Measurements from ENCODE around the gene CCDC107. TPM values are rescaled to one million over a fixed set of nuclear protein-coding genes. Genes with fewer than 3 reads are reported as not detected.
A peak's percentile ranks its signal among the peaks of the same experiment; 100 is the strongest.

The CCDC107 gene
- total RNA-seq, 1 donor from 2014 or later: 32.5 TPM

DNA sequence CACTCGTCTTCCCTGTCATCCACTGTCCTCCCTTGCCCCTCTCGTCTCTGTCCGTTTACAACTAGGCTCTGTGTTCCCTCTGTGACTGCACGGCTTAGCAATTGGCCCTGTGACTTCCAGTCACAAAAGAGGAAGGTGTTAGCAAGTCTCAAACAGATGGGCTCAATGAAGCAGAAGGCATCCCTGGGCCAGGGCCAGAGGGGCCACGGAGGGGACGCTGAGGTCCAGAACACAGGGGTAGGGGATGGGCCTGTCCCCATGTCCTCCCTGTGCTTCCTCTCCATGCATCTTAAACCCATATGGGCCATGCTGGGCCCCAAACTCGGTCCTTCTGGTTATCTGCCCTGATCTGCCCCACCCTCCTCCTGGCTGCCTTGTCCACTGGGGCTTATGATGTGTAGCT lies 39.8 kb upstream of the CCDC107 start, which contains the start of gene CD72:
Gene CD72 (minus strand): TSS at position 89 of the 403 bp plus-strand sequence. CDS start 110 bp downstream, outside the sequence.
- ChIA-PET CTCF (interaction anchor here (1.0 to 13.1 kb wide), 6 partner anchors 10 to 78 kb away, joined by 3 to 162 read pairs (median 10); partner anchors contain the start of genes ARHGEF39, CCDC107, RMRP and SIT1), POLR2A (interaction anchor here (0.9 to 15.6 kb wide), 11 partner anchors 9 to 573 kb away, joined by 3 to 549 read pairs (median 27); partner anchors contain the start of genes ARHGEF39, CCDC107, CLTA and CREB3)
- H3K27ac Mint-ChIP-seq: peak within 1 kb of the TSS; percentile 97
- peaks cover 43% of the 10 kb centered on the region for H3K36me3 Mint-ChIP-seq (ENCODE audit: low read depth)
- ATAC-seq (ENCODE audit: low read depth) (peak; percentile 48), DNase-seq (no peak)
- peak within 1 kb of the TSS; percentile 87 for H3K4me3 Mint-ChIP-seq
- TF ChIP-seq, protein P1, sequence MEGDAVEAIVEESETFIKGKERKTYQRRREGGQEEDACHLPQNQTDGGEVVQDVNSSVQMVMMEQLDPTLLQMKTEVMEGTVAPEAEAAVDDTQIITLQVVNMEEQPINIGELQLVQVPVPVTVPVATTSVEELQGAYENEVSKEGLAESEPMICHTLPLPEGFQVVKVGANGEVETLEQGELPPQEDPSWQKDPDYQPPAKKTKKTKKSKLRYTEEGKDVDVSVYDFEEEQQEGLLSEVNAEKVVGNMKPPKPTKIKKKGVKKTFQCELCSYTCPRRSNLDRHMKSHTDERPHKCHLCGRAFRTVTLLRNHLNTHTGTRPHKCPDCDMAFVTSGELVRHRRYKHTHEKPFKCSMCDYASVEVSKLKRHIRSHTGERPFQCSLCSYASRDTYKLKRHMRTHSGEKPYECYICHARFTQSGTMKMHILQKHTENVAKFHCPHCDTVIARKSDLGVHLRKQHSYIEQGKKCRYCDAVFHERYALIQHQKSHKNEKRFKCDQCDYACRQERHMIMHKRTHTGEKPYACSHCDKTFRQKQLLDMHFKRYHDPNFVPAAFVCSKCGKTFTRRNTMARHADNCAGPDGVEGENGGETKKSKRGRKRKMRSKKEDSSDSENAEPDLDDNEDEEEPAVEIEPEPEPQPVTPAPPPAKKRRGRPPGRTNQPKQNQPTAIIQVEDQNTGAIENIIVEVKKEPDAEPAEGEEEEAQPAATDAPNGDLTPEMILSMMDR (IDR thresholded peaks at IDR 0.05): no peak
- H3K9me3 Mint-ChIP-seq: no peaks in the 10 kb centered on the region
- peaks cover 93% of the 10 kb centered on the region for H3K4me1 Mint-ChIP-seq
- H3K27me3 Mint-ChIP-seq: no peaks in the 10 kb centered on the region
- intact Hi-C loops (cut with micrococcal nuclease): loop anchor here (1.0 kb wide), 2 partner anchors 78 to 101 kb away; no protein-coding TSS in a partner anchor

DNA sequence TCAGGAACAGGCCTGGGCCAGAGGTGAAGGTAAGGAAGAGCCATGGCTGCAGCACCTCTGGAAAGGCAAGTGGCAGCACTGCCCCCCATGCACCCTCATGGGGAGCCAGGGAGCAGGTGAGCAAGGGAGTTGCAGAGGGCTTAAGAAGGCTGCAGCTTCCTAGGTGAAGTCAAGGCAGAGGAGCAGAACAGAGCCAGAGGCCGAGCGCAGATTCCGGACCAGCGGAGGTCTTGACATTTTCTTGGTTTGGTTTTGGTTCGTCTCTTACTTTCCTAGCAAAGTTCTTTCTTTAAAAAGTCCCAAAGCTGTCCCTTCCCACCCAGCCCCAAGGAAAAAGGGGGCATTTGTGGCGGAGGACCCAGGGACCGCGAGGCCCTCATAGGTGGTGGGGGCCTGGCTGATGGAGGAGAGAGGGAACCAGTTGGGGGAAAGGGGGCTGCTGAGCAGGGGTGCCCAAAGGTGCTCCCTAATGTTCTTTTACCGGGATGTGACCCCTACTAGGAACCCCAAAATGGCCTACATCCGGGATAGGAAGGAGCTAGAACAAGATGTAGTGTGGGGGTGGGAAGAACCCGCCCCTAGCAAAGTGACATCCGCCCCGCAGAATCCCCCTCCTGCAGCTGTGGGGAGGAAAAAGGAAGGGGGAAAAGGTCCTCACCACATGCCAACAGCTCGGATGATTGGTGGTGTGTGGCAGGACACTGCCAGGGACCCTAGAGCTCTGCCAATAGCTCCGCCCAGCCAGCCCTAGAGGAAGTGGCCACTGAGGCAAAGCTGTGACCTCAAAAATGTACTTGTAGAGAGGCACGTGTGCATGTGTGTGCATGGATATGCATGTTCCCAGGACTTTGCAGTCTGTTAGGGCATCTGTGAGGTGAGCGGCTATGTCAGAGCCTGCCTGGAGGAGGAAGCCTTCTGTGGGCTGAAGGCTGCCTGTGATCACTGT lies 39.0 kb upstream of the CCDC107 start:
- DNase-seq (peak; percentile 62), ATAC-seq (ENCODE audit: low read depth) (peak; percentile 56)
- Mint-ChIP-seq H3K27ac (peak overlapping the region; percentile 97), H3K9me3 (no peaks in the 10 kb centered on the region), H3K4me3 (peak overlapping the region; percentile 87), H3K27me3 (no peaks in the 10 kb centered on the region), H3K4me1 (peaks cover 86% of the 10 kb centered on the region), H3K36me3 (ENCODE audit: low read depth) (peaks cover 35% of the 10 kb centered on the region)
- intact Hi-C loops (cut with micrococcal nuclease): loop anchor here (1.0 kb wide), 8 partner anchors 15 to 547 kb away; partner anchors contain the start of genes CCDC107, CREB3, RMRP and TLN1
- ChIA-PET POLR2A (interaction anchor here (0.9 to 15.6 kb wide), 18 partner anchors 10 to 572 kb away, joined by 3 to 549 read pairs (median 7); partner anchors contain the start of genes ATOSB, CCDC107, CLTA and CREB3), CTCF (interaction anchor here (0.6 to 13.1 kb wide), 11 partner anchors 8 to 117 kb away, joined by 3 to 162 read pairs (median 6); partner anchors contain the start of genes ARHGEF39, CCDC107, RMRP and SIT1)
- TF ChIP-seq, protein P1 (IDR thresholded peaks at IDR 0.05): no peak

DNA sequence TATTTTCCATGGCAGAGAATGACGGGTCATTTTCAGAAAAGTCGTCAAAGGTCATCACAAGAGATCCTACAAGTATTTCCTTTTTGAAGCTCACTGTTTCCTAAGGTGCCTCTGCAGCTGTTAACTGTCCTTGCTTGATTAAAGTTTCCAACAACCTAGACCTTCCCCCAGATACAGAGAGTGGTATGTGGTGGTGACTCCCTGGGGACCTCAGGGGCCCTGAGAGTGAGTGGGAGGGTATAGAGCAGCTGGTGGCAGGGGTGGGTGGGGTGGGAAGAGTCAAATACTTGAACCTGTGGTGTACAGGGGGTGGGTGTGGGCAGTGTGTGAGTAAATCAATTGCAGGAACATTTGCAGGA lies 38.3 kb upstream of the CCDC107 start:
- peaks cover 28% of the 10 kb centered on the region for H3K36me3 Mint-ChIP-seq (ENCODE audit: low read depth)
- DNase-seq (peak; percentile 56), ATAC-seq (ENCODE audit: low read depth) (peak; percentile 72)
- ChIA-PET CTCF (interaction anchor here (0.6 to 13.1 kb wide), 7 partner anchors 9 to 116 kb away, joined by 3 to 162 read pairs (median 12); partner anchors contain the start of genes ARHGEF39, CCDC107, RMRP and SIT1), POLR2A (interaction anchor here (0.7 to 15.6 kb wide), 20 partner anchors 10 to 1162 kb away, joined by 3 to 549 read pairs (median 6); partner anchors contain the start of genes ATOSB, CCDC107, CLTA and CREB3)
- peaks cover 82% of the 10 kb centered on the region for H3K4me1 Mint-ChIP-seq
- H3K9me3 Mint-ChIP-seq: no peaks in the 10 kb centered on the region
- H3K27me3 Mint-ChIP-seq: no peaks in the 10 kb centered on the region
- TF ChIP-seq, protein P1 (IDR thresholded peaks at IDR 0.05): no peak
- intact Hi-C loops (cut with micrococcal nuclease): loop anchor here (1.0 kb wide), 6 partner anchors 15 to 547 kb away; partner anchors contain the start of genes CCDC107, CREB3, RMRP and TLN1
- H3K27ac Mint-ChIP-seq: peak overlapping the region; percentile 97
- peak overlapping the region; percentile 87 for H3K4me3 Mint-ChIP-seq

DNA sequence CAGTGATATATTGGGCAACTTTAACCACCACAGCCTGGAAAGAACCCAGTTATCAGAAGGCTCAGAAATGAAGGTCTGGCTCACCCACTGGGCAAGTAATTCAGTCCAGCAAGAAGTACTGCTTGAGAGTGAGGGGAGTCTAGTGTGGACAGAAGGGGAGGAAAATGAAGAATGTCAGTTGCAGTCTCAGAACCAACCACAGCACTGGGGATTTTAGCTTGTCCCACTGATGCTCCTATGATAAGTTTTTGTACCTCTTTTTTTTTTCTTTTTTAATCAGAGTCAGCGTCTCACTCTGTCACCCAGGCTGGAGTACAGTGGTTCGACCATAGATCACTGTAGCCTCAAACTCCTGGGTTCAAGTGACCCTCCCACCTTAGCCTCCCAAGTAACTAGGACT lies 30.5 kb upstream of the CCDC107 start:
- H3K36me3 Mint-ChIP-seq (ENCODE audit: low read depth): no peaks in the 10 kb centered on the region
- CTCF ChIA-PET: no interaction called here
- TF ChIP-seq, protein P1 (IDR thresholded peaks at IDR 0.05): no peak
- DNase-seq: no peak
- H3K27ac Mint-ChIP-seq: peak overlapping the region; percentile 70
- no peaks in the 10 kb centered on the region for H3K9me3 Mint-ChIP-seq
- POLR2A ChIA-PET: interaction anchor here (0.6 to 6.7 kb wide), 4 partner anchors 9 to 24 kb away, joined by 3 to 72 read pairs (median 4); partner anchors contain the start of gene CD72
- H3K4me1 Mint-ChIP-seq: peaks cover 43% of the 10 kb centered on the region
- ATAC-seq (ENCODE audit: low read depth): peak; percentile 50
- H3K4me3 Mint-ChIP-seq: no peak overlapping the region
- no peaks in the 10 kb centered on the region for H3K27me3 Mint-ChIP-seq
- intact Hi-C loops (cut with micrococcal nuclease): no loop called here
